ENCODE data around the gene ZP1.
A peak's percentile ranks its signal among the peaks of the same experiment; 100 is the strongest.
"Not testable (repeated sequence)": the region's sequence is repeated elsewhere in the genome, so short reads cannot be mapped to it uniquely, and the experiment has no call there.

Gene ZP1

GRCh38 chr11:60866911-60867870, at the start of gene ZP1:
ZP1 (plus strand) TSS chr11:60867542; CDS start chr11:60867562, 20 bp downstream.
- no peak for DNase-seq (ENCODE audit: low read depth)

- no peak for DNase-seq (ENCODE audit: low read depth)
Measured at GRCh38 chr11:60818057-60818456, 49.3 kb upstream of the ZP1 start.

- no peak for DNase-seq (ENCODE audit: low read depth)
Measured at GRCh38 chr11:60821827-60822599, 45.3 kb upstream of the ZP1 start.

- DNase-seq (ENCODE audit: low read depth): not testable (repeated sequence)
Measured at GRCh38 chr11:60823745-60824306, 43.5 kb upstream of the ZP1 start.

- no peak for DNase-seq (ENCODE audit: low read depth)
Measured at GRCh38 chr11:60825118-60825517, 42.2 kb upstream of the ZP1 start.

- DNase-seq (ENCODE audit: low read depth): no peak
Measured at GRCh38 chr11:60825790-60826189, 41.6 kb upstream of the ZP1 start.

GRCh38 chr11:60830478-60831142, 36.7 kb upstream of the ZP1 start:
- no peak for DNase-seq (ENCODE audit: low read depth)

- peak; percentile 73 for DNase-seq (ENCODE audit: low read depth)
Measured at GRCh38 chr11:60831143-60831500, 36.2 kb upstream of the ZP1 start.

GRCh38 chr11:60831501-60832079, 35.8 kb upstream of the ZP1 start:
- no peak for DNase-seq (ENCODE audit: low read depth)

- DNase-seq (ENCODE audit: low read depth): no peak
Measured at GRCh38 chr11:60834742-60835533, 32.4 kb upstream of the ZP1 start.

- no peak for DNase-seq (ENCODE audit: low read depth)
Measured at GRCh38 chr11:60835534-60835846, 31.9 kb upstream of the ZP1 start.

GRCh38 chr11:60836866-60837515, 30.4 kb upstream of the ZP1 start:
- no peak for DNase-seq (ENCODE audit: low read depth)

- no peak for DNase-seq (ENCODE audit: low read depth)
Measured at GRCh38 chr11:60838132-60838531, 29.2 kb upstream of the ZP1 start.

- DNase-seq (ENCODE audit: low read depth): no peak
Measured at GRCh38 chr11:60840470-60841430, 26.6 kb upstream of the ZP1 start.

GRCh38 chr11:60841797-60842667, 25.3 kb upstream of the ZP1 start, which contains the start of gene CCDC86:
CCDC86 (plus strand) TSS chr11:60842113; CDS start chr11:60842125, 12 bp downstream.
- peak; percentile 99 for DNase-seq (ENCODE audit: low read depth)

GRCh38 chr11:60842668-60843600, 24.4 kb upstream of the ZP1 start:
- DNase-seq (ENCODE audit: low read depth): no peak

Measured in stimulated activated CD8-positive, alpha-beta memory T cell treated with anti-CD3 and anti-CD28 coated beads, Interleukin-15, amount 100 ng/mL, for 1 hour (primary cell).